ENCODE data around the gene MARCHF6. TPM values are rescaled to one million over a fixed set of nuclear protein-coding genes. Genes with fewer than 3 reads are reported as not detected.

Gene MARCHF6
- total and polyA plus RNA-seq, 11 donors: 39.3 to 192 (median 159) TPM

DNA sequence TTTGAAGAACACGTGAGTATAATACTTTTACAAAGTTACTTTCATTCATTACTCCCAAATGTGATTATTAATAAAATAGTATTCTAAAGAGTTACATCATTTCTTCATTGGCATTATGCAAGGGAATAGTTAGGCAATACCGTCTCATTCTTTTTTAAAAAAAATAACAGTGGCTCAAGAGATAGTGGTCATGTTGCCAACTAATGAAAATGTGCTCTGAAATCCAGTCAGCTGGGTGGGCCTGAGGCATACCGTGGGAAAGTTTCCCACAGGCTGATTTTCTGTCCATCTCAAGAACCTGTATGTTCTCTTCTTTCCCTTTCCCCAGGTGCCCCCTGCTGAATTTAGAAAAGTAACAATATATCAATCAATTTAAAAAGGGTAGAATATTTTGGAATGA lies 47.3 kb downstream of the MARCHF6 start:
- 48 to 70% (median 62%) methylated on average over 3 of the region's 3 CpGs for WGBS, 4 donors
- intact Hi-C loops (cut with DNase I): no loop called here

DNA sequence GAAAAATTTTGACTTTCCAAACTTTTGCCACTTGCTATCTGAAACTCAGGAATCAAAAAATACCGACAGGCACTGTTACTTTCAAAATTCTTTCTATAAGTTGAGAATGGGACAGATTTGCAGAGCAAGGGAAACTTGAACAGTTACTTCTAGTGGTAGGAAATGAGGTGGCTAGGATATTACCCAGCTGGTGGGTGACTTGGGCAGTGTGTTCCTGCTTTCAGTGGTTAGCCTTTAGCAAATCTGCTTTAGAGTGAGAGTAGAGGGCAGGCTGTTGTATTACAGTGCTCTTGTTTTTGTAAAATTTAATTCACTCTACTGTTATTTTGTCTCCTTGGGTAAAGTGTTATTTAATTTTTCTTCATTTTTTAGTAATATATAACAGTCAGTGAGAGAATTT lies 48.0 kb downstream of the MARCHF6 start:
- TF ChIP-seq POLR2A (IDR thresholded peaks at IDR 0.05): no peak
- TF ChIP-seq, protein P1, sequence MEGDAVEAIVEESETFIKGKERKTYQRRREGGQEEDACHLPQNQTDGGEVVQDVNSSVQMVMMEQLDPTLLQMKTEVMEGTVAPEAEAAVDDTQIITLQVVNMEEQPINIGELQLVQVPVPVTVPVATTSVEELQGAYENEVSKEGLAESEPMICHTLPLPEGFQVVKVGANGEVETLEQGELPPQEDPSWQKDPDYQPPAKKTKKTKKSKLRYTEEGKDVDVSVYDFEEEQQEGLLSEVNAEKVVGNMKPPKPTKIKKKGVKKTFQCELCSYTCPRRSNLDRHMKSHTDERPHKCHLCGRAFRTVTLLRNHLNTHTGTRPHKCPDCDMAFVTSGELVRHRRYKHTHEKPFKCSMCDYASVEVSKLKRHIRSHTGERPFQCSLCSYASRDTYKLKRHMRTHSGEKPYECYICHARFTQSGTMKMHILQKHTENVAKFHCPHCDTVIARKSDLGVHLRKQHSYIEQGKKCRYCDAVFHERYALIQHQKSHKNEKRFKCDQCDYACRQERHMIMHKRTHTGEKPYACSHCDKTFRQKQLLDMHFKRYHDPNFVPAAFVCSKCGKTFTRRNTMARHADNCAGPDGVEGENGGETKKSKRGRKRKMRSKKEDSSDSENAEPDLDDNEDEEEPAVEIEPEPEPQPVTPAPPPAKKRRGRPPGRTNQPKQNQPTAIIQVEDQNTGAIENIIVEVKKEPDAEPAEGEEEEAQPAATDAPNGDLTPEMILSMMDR (IDR thresholded peaks at IDR 0.05): no peak
- intact Hi-C loops (cut with DNase I): no loop called here
- Histone ChIP-seq H3K4me3 (no peak overlapping the region), H3K36me3 (peaks cover 0 to 96% (median 79%) of the 10 kb centered on the region in 9 donors), H3K9me3 (no peaks in the 10 kb centered on the region), H3K4me1 (peaks cover 0 to 23% (median 11%) of the 10 kb centered on the region in 12 donors), H3K27me3 (no peaks in the 10 kb centered on the region), H3K27ac (peak overlapping the region in 4 of 12 donors; percentile 32 to 68 (median 46))
- 77 to 88% (median 82%) methylated on average over 1 of the region's 1 CpG for WGBS, 4 donors
- no peak for DNase-seq
- peak in 2 of 4 donors; percentile 36 to 54 for ATAC-seq

More for the DNA sequence above, 47.3 kb downstream of the MARCHF6 start:
- ATAC-seq: peak in 2 of 4 donors; percentile 49 to 51
- Histone ChIP-seq H3K9me3 (no peaks in the 10 kb centered on the region), H3K27ac (peak overlapping the region in 9 of 12 donors; percentile 22 to 68 (median 34)), H3K4me1 (peaks cover 0 to 25% (median 11%) of the 10 kb centered on the region in 12 donors), H3K36me3 (peaks cover 0 to 96% (median 79%) of the 10 kb centered on the region in 9 donors), H3K27me3 (no peaks in the 10 kb centered on the region), H3K4me3 (no peak overlapping the region)
- no peak for DNase-seq
- TF ChIP-seq POLR2A (IDR thresholded peaks at IDR 0.05): no peak
- TF ChIP-seq, protein P1 (IDR thresholded peaks at IDR 0.05): no peak

Other genes with a start within 250 kb of the MARCHF6 start
- gene ATPSCKMT, start 103.8 kb upstream of the MARCHF6 start, total RNA-seq: 10 to 100 TPM in 7 of 9 donors, 1 to 10 TPM in 2; 8.1 to 20.1 (median 14.0) TPM
- 10 to 100 TPM; 10.5 to 11.6 TPM for gene ATPSCKMT, start 103.8 kb upstream of the MARCHF6 start, polyA plus RNA-seq
- 100 to 1,000 TPM in 5 of 9 donors, 10 to 100 TPM in 4; 83.5 to 156 (median 108) TPM for gene CCT5, start 103.4 kb upstream of the MARCHF6 start, total RNA-seq
- 100 to 1,000 TPM in 1 of 2 donors, 10 to 100 TPM in 1; 73.1 to 318 TPM for gene CCT5, start 103.4 kb upstream of the MARCHF6 start, polyA plus RNA-seq
- gene CMBL, start 45.8 kb upstream of the MARCHF6 start, total RNA-seq: 10 to 100 TPM; 12.4 to 53.5 (median 29.0) TPM
- 10 to 100 TPM; 20.8 to 32.5 TPM for gene CMBL, start 45.8 kb upstream of the MARCHF6 start, polyA plus RNA-seq
- under 1 TPM in 5 of 9 donors, not detected in 4; 0.40 to 0.81 (median 0.56) TPM for gene ROPN1L, start 88.2 kb downstream of the MARCHF6 start, total RNA-seq
- under 1 TPM; 0.14 to 0.15 TPM for gene ROPN1L, start 88.2 kb downstream of the MARCHF6 start, polyA plus RNA-seq
- gene ANKRD33B, start 210.4 kb downstream of the MARCHF6 start, total RNA-seq: 10 to 100 TPM in 3 of 9 donors, 1 to 10 TPM in 6; 1.7 to 33.8 (median 5.2) TPM
- 1 to 10 TPM in 1 of 2 donors, under 1 TPM in 1; 0.98 to 1.2 TPM for gene ANKRD33B, start 210.4 kb downstream of the MARCHF6 start, polyA plus RNA-seq

All from heart left ventricle (tissue), 16 donors.